ENCODE results near the gene CLPTM1L. TPM values are rescaled to one million over a fixed set of nuclear protein-coding genes. Genes with fewer than 3 reads are reported as not detected.

CLPTM1L gene
- total RNA-seq, 1 donor from 2014 or later = 74.8 TPM

- TF ChIP-seq EZH2phosphoT487 (IDR thresholded peaks at IDR 0.05) = no peak
- no peak for TF ChIP-seq EZH2 (IDR thresholded peaks at IDR 0.05)
- no peak for TF ChIP-seq CTCF (IDR thresholded peaks at IDR 0.05)
- no peak overlapping the region for H3K4me3 Mint-ChIP-seq
Measured at GRCh38 chr5:1382248-1382700, 37.4 kb upstream of the CLPTM1L start.

GRCh38 chr5:1381370-1382247 is 36.7 kb upstream of the CLPTM1L start:
- Mint-ChIP-seq H3K4me3 (peak overlapping the region; percentile 42), H3K27ac (no peak overlapping the region), H3K4me1 (peaks cover 8% of the 10 kb centered on the region), H3K27me3 (ENCODE audit: insufficient read depth, low read depth) (peaks cover 48% of the 10 kb centered on the region), H3K9me3 (peaks cover 19% of the 10 kb centered on the region), H3K36me3 (no peaks in the 10 kb centered on the region)
- Histone ChIP-seq H4K20me1 (ENCODE audit: low read depth) (no peaks in the 10 kb centered on the region), H3K27me3 (peaks cover 83% of the 10 kb centered on the region), H3K4me2 (no peak overlapping the region), H3K79me2 (ENCODE audit: low read depth) (no peaks in the 10 kb centered on the region), H3K4me1 (peaks cover 8% of the 10 kb centered on the region), H3K9me3 (ENCODE audit: low read depth) (peaks cover 4% of the 10 kb centered on the region), H3K4me3 (no peak overlapping the region), H3K27ac (no peak overlapping the region), H3K9ac (no peak overlapping the region), H3K36me3 (no peaks in the 10 kb centered on the region), H3F3A (ENCODE audit: low read depth) (no peaks in the 10 kb centered on the region), H2AFZ (replicated peaks) (no peak overlapping the region)
- TF ChIP-seq CTCF (IDR thresholded peaks at IDR 0.05) = no peak
- no peak for TF ChIP-seq EZH2phosphoT487 (IDR thresholded peaks at IDR 0.05)
- no peak for TF ChIP-seq EZH2 (IDR thresholded peaks at IDR 0.05)
- DNase-seq (ENCODE audit: low spot score) = no peak

More at GRCh38 chr5:1382248-1382700, 37.4 kb upstream of the CLPTM1L start:
- Mint-ChIP-seq H3K27me3 (ENCODE audit: insufficient read depth, low read depth) (peaks cover 47% of the 10 kb centered on the region), H3K27ac (no peak overlapping the region), H3K4me1 (peaks cover 10% of the 10 kb centered on the region), H3K36me3 (no peaks in the 10 kb centered on the region), H3K9me3 (peaks cover 19% of the 10 kb centered on the region)
- peaks cover 8% of the 10 kb centered on the region for H3K4me1 ChIP-seq
- H3K79me2 ChIP-seq (ENCODE audit: low read depth) = no peaks in the 10 kb centered on the region
- H3K4me3 ChIP-seq = no peak overlapping the region
- H2AFZ ChIP-seq (replicated peaks) = no peak overlapping the region
- H3K36me3 ChIP-seq = no peaks in the 10 kb centered on the region
- no peaks in the 10 kb centered on the region for H3F3A ChIP-seq (ENCODE audit: low read depth)
- no peak overlapping the region for H3K27ac ChIP-seq
- H3K9ac ChIP-seq = no peak overlapping the region
- peaks cover 89% of the 10 kb centered on the region for H3K27me3 ChIP-seq
- no peaks in the 10 kb centered on the region for H4K20me1 ChIP-seq (ENCODE audit: low read depth)
- no peak overlapping the region for H3K4me2 ChIP-seq
- no peak for DNase-seq (ENCODE audit: low spot score)
- peaks cover 4% of the 10 kb centered on the region for H3K9me3 ChIP-seq (ENCODE audit: low read depth)

DNA sequence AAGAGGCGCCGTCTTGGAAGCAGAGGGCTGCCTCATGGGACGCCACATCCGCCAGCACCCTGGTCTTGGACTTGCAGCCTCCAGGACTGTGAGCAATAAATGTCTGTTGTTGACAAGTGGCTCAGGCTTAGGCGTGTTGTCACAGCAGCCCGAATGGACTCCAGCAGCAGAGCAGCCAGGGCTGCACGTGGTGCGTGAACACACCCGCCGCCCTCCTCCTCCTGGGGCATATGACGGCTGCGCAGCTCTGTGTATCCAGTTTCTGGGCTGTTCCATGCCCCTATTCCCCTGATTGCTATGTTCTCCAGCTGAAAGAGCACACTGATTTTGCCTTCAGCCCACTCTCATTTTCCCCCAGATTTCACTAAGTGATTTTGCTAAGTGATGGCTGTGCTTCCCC is 36.0 kb upstream of the CLPTM1L start:
- H3K4me3 ChIP-seq = no peak overlapping the region
- no peaks in the 10 kb centered on the region for H3F3A ChIP-seq (ENCODE audit: low read depth)
- Mint-ChIP-seq H3K27me3 (ENCODE audit: insufficient read depth, low read depth) (peaks cover 47% of the 10 kb centered on the region), H3K4me1 (peaks cover 6% of the 10 kb centered on the region), H3K4me3 (peak overlapping the region; percentile 42), H3K36me3 (no peaks in the 10 kb centered on the region), H3K9me3 (peaks cover 19% of the 10 kb centered on the region), H3K27ac (no peak overlapping the region)
- H3K9ac ChIP-seq = no peak overlapping the region
- H3K27ac ChIP-seq = no peak overlapping the region
- TF ChIP-seq CTCF (IDR thresholded peaks at IDR 0.05) (no peak), EZH2 (IDR thresholded peaks at IDR 0.05) (no peak), EZH2phosphoT487 (IDR thresholded peaks at IDR 0.05) (no peak)
- no peak overlapping the region for H2AFZ ChIP-seq (replicated peaks)
- peaks cover 8% of the 10 kb centered on the region for H3K4me1 ChIP-seq
- peaks cover 4% of the 10 kb centered on the region for H3K9me3 ChIP-seq (ENCODE audit: low read depth)
- no peaks in the 10 kb centered on the region for H3K36me3 ChIP-seq
- H4K20me1 ChIP-seq (ENCODE audit: low read depth) = no peaks in the 10 kb centered on the region
- no peak overlapping the region for H3K4me2 ChIP-seq
- no peak for DNase-seq (ENCODE audit: low spot score)
- H3K79me2 ChIP-seq (ENCODE audit: low read depth) = no peaks in the 10 kb centered on the region
- H3K27me3 ChIP-seq = peaks cover 76% of the 10 kb centered on the region

All from neural progenitor cell (in vitro differentiated cells).